HG03139 (cell line): Measurements from ENCODE around the gene CLEC4F.

ENCODE experiments used
- ATAC-seq: cut with Tn5 transposase; IDR thresholded peaks from one replicate; pipeline ENCODE4 v1.9.1; 2021; ENCODE audit not compliant: unreplicated experiment

The CLEC4F gene

DNA sequence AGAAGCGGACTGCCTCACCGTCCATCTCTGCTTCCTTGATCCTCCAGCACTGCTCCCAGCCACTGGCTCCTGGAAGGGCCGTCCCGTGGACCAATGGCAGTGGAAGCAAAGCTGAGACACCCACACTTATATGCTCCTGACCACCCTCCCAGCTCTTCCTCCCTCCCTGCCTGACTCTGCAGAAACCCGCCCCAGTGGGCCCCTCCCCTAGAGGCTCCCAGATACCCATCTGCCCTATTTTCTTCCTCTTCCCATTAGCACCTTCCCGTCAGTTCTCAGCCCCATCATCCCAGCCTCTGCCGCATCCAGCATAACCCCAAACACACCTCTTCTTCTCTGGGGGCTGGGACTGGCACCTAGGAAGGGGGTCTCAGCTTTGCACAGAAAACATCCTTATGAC lies at the start of gene CLEC4F:
Gene CLEC4F, minus strand, starts transcription at position 101 of the 400 bp plus-strand sequence. Its CDS starts 76 bp downstream, at position 25.
- ATAC-seq: no peak

- no peak for ATAC-seq
These were observed 48.6 kb upstream of the CLEC4F start for GRCh38 chr2:70868970-70869369.

GRCh38 chr2:70861777-70862625 lies 41.6 kb upstream of the CLEC4F start:
- ATAC-seq: no peak

- ATAC-seq: no peak
These were observed 35.3 kb upstream of the CLEC4F start for GRCh38 chr2:70855667-70856066.

DNA sequence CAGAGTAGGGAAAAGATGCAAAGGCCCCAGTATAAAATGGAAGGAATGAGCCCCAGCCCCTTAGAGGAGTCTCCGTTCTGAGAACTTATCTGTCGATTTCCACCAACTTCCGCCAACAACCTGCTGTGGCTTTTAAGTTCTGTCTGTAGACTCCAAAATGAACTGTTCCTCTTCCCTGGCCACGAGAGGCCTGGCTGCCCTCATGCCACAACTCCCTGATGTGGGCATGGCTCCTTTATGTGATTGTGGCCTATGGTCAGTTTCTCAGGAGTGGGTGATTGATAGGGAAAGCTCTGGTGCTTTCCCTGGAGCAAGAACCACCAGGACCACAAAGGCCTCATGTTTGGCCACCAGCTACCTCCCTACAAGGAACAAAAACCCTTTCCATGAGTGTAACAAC lies 34.0 kb upstream of the CLEC4F start:
- no peak for ATAC-seq

DNA sequence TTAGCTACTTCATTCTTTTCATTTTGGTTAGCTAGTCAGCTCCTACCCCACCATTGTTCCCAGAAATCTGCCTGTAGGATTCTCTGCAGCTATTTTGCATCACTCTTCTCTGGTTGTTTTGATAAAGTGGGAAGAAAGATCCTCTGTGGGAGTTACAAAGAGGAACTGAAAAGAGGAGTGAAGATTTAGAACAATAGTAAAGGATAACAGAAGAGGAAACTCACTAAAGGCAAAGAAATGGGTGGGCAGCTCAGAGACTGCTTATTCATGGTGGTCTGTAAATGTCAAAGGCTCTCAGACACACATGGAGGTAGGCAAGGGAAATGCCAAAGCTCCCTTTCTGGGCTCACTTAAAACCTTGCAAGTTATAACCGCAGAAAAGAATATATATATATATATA lies 32.4 kb upstream of the CLEC4F start:
- no peak for ATAC-seq

- ATAC-seq: no peak
These were observed 31.3 kb upstream of the CLEC4F start for GRCh38 chr2:70851704-70852103.

DNA sequence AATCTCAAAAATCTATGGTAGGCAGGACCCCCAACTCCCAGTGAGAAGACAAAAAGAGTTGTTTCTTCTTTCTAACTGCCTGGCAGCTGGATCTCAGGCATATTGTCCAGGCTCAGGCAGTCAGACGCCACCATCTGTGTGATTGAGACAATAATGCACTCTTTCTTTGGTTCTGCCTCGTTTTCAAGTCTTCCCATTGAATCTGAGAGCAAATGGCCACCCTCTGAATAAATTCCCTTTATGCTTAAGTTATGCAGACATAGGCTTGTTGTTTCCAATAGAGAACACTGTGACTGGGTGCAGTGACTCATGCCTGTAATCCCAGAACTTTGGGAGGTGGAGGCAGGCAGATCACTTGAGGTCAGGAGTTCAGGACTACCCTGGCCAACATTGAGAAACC lies 30.5 kb upstream of the CLEC4F start:
- ATAC-seq: no peak

GRCh38 chr2:70842401-70842800 lies 22.0 kb upstream of the CLEC4F start:
- ATAC-seq: no peak

DNA sequence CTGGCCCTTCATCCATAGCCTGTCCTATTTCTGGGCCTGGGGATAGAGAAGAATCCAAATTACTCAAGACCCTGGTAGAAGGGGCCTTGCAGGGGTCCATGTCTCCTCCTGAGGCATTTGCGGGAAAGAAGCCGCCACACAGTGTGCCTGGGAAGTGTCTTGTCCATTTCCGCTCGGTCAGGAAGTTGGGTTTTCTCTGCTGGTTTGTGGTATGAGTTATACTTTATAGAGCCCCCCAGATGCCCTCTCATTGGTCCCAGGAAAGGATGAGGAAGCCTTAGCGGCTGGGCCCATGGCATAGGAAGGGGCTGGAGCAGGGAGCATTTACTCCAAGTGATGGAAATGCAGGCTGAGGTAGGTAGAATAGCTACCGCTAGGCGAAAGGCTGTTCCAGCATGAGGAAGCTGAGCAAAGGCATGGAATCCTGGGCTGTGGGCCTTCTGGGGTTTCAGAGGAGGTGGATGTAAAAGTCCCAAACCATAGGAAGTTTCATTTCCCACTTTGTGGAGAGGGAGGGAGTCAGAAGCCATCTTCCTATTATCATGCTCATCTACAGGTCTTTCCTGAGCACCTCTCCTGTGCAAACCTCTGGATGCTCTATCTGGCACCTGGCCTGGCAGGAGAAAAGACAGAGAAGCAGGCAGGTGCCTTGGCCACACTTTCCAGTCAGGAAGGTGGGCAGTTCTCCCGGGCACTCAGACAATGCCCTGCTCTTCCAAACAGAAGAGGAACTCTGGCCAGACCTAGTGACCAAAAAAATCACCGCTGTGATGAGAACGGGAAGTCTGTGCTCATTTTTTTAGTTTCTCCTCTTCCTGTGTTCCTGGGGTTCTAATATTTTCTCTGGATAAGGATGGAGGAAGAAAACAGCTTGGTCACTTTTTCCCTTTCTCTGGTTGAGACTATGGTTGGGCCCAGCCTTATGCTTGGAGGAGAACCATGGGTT lies 17.9 kb upstream of the CLEC4F start:
- ATAC-seq: no peak

- ATAC-seq: no peak
These were observed 15.2 kb upstream of the CLEC4F start, which contains the start of gene CD207 for GRCh38 chr2:70835643-70836042. CD207 (minus strand) TSS chr2:70835816; CDS start chr2:70835776, 40 bp downstream.

DNA sequence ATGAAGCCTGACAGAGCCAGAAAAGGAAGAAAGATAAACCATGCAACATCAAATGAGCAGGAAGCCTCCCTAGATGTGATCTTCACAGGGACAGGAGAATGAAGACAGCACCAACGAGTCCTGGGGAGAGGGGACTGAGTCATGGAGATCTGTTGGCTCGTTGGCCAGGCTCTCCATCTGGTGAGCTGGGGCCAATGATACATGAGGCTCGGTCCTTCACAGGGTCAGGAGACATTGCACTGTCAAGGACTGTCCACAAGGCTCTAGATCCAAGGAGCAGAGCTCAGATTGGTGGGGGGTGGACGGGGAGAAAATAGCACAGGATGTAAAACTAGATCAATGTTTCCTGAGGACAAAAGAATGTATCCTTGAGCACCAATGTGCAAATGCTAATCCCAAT lies 14.5 kb upstream of the CLEC4F start:
- no peak for ATAC-seq

- no peak for ATAC-seq
These were observed 13.7 kb upstream of the CLEC4F start for GRCh38 chr2:70834106-70834505.

GRCh38 chr2:70833246-70833645 lies 12.8 kb upstream of the CLEC4F start:
- ATAC-seq: no peak

GRCh38 chr2:70832386-70832785 lies 12.0 kb upstream of the CLEC4F start:
- no peak for ATAC-seq

DNA sequence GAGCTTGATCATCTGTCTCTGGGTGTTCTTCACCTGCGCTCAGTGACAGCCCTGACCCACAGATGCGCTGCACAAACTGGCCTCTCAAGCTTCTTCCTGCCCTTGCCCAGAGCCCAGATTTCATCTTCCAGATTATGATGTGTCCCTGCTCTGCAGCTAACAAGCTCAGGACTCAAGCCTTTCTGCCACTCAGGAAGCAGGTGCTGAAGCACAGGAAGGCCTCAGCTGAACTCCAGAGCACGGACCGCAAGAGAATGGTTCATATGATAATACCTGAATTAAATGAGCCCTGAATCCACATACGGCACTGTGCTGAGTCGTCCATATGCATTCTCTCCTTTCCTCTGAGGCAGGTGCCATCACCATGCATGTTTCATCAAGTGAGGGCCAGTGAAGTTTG lies 11.5 kb upstream of the CLEC4F start:
- ATAC-seq: no peak

DNA sequence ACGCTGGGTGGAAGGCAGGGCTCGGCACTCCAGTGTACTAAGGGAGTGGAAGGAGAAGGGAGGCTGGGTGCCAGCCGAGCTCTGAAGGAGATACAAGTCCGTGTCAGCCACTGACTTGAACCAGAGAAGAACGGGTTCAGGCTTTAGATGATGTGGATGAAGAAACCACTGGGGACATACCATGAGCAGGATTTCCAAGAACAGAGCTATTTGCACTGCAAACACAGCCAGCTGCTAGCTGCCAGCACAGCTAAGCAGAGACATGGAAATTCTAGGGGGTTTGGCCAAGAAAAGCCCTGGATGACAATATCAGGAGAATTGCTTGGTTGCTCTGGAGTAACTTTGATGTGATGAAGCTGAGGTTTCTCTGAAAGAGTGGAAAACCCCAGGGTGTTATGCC lies 10.0 kb upstream of the CLEC4F start:
- ATAC-seq: no peak

DNA sequence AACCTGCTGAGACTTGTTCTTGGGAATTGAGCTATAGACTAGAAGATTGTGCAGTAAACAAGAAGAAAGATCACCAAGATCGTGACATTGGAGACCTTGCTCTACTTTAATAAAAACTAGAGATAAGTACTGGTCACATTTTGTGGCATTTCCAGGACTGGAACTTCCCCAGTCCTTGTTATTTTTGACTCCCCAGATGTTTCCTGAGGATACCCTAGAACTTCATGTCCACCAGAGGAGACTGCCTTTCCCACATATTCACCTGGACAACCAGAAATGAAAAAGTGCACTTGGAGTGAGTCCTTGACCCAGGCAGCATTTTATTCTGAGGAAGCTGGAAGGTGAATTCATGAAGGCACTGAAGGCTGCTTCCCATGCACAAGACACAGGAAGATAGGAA lies 9.5 kb upstream of the CLEC4F start:
- no peak for ATAC-seq

- ATAC-seq: no peak
These were observed 8.8 kb upstream of the CLEC4F start for GRCh38 chr2:70828914-70829824.

DNA sequence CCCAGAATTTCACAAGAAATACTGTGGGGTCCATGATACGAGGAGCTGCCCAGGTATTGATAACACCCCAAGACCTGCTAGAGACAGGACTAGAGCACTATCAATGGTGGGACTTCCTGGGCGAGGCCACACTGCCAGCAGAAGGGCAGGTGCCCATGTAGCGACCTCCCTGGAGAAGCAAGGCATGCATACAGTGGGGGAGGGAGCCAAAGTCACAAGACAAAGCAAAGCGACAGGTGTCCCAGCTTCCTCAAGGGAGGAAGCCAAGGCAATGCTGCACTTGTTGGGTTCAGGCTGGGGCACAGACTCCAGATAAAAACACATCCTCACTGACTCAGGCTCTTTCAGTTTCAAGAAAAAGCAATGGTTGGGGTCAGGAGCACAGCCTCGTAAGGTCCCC lies 7.7 kb upstream of the CLEC4F start:
- no peak for ATAC-seq

DNA sequence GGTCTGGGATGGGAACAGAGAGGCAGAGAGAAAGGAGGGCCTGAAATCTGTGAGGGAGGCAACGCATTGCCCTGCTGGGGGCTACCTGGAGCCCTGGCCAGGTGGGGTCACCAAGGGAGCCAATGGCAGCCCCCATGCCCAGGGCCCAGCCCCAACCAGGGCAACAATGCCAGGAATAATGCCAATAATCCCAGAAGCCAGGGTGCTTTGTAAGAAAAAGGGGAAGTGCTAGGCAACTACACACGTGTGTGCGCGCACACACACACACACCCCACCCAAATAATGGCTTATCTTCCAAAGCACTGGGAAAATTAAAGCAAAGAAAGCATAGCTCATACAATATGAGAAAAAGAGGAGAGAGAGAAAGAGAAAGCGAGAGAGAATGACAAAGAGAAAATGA lies 7.0 kb upstream of the CLEC4F start:
- no peak for ATAC-seq
